Ovary (tissue), 9 donors: ENCODE results near the gene LARP1B. TPM values are rescaled to one million over a fixed set of nuclear protein-coding genes. Genes with fewer than 3 reads are reported as not detected.

Experiments used
- polyA plus RNA-seq, 2 donors: library from polyadenylated mRNA; stranded (reverse); fragments of 200-250 nt in 1 of 2; fragments of 350-450 nt in 1 of 2; fragmentation: Illumina TruSeq in 1 of 2; extraction: RNeasy Lipid Tissue Mini Kit (QIAGEN cat#74804) in 1 of 2; gene quantifications; one replicate each; pipeline ENCODE4 v1.2.3, GENCODE V29; 2013 to 2014
- total RNA-seq, 7 donors: library from RNA; depleted of rRNA in 2 of 7; stranded (reverse); fragments of >200 nt in 2 of 7; fragmentation: NEBNext Ultra II Directional in 3 of 7; extraction: Animal tissue kit (Norgen Biotek cat#: 25700) in 3 of 7; gene quantifications; one replicate each; pipeline versions ENCODE4 v1.1.0 to v1.2.4, GENCODE V29; 2016 to 2023
- donor health status: DM: no; HTN: no; CAD: no; lungs with moderate emphysema.
- donor health status: DM: no; HTN: no; CAD: no.
- donor health status: Bipolar disorder and iron deficiency.
- donor health status: DM: yes; HTN: yes; CAD: no.
- donor health status: DM: no; HTN: no; CAD: no.
- donor health status: DM: yes; HTN: yes; CAD: no.

The LARP1B gene
- total and polyA plus RNA-seq, 9 donors = 7.6 to 27.8 (median 18.9) TPM

Other genes starting within 250 kb of the LARP1B start
- 1 to 10 TPM in 5 of 7 donors, under 1 TPM in 2; 0.48 to 4.4 (median 1.7) TPM for gene PLK4, start 180.4 kb upstream of the LARP1B start, total RNA-seq
- 1 to 10 TPM; 1.8 to 2.1 TPM for gene PLK4, start 180.4 kb upstream of the LARP1B start, polyA plus RNA-seq
- gene MFSD8, start 96.1 kb upstream of the LARP1B start, total RNA-seq = 10 to 100 TPM; 18.1 to 29.7 (median 25.4) TPM
- 10 to 100 TPM; 11.8 to 13.5 TPM for gene MFSD8, start 96.1 kb upstream of the LARP1B start, polyA plus RNA-seq
- gene ABHD18, start 95.9 kb upstream of the LARP1B start, total RNA-seq = 10 to 100 TPM in 3 of 7 donors, 1 to 10 TPM in 4; 6.3 to 11.3 (median 9.6) TPM
- 1 to 10 TPM; 3.5 to 7.4 TPM for gene ABHD18, start 95.9 kb upstream of the LARP1B start, polyA plus RNA-seq
- 10 to 100 TPM; 23.2 to 67.4 (median 56.9) TPM for gene PGRMC2, start 226.5 kb downstream of the LARP1B start, total RNA-seq
- 100 to 1,000 TPM in 1 of 2 donors, 10 to 100 TPM in 1; 40.0 to 222 TPM for gene PGRMC2, start 226.5 kb downstream of the LARP1B start, polyA plus RNA-seq